HEK293 (cell line): ENCODE data around the gene B3GNT9.

ENCODE experiments used
- CTCF ChIA-PET: fragments of 350-600 bp; formaldehyde crosslinking; extraction: SDS; loops from one replicate; lab custom pipeline; 2021; ENCODE audit warnings: antibody characterized with exemption; lab: Yijun Ruan, JAX
- POLR2A ChIA-PET: fragments of 300-600 bp; formaldehyde crosslinking; extraction: SDS; loops from one replicate; lab custom pipeline; 2020; ENCODE audit warnings: antibody characterized with exemption, inconsistent platforms; lab: Yijun Ruan, JAX
- H3K27ac ChIP-seq: fragments of 200-500 bp; sonication (Bioruptor generic); 2 replicates; pipeline ENCODE4 v1.5.1; 2014; ENCODE audit warnings: low read depth, low read length, control low read depth, inconsistent platforms; ENCODE audit errors: extremely low read depth
- H3K36me3 ChIP-seq, 2 experiments: fragments of 200-500 bp in 1 of 2; sonication (Bioruptor generic) in 1 of 2; 1 replicate in 1 of 2; 2 replicates in 1 of 2; pipeline ENCODE4 v1.5.1; 2014 to 2017; ENCODE audit warnings: inconsistent platforms in 2 of 2, low read length in 2 of 2; ENCODE audit not compliant: control insufficient read depth in 2 of 2, insufficient read depth in 1 of 2
- H3K4me1 ChIP-seq: fragments of 200-500 bp; sonication (Bioruptor generic); 2 replicates; pipeline ENCODE4 v1.5.1; 2014; ENCODE audit warnings: mild to moderate bottlenecking, low read length, inconsistent platforms; ENCODE audit not compliant: control insufficient read depth, insufficient read depth
- H3K4me3 ChIP-seq: 2 replicates; pipeline ENCODE4 v1.5.1; 2011; ENCODE audit warnings: low read depth, mild to moderate bottlenecking, control low read depth, low read length, moderate library complexity
- H3K9me3 ChIP-seq: fragments of 200-500 bp; sonication (Bioruptor generic); 2 replicates; pipeline ENCODE4 v1.5.1; 2014; ENCODE audit warnings: low read depth, low read length, inconsistent platforms; ENCODE audit not compliant: control insufficient read depth, insufficient read depth
- BCL11B ChIP-seq: fragments of 450-650 bp; formaldehyde crosslinking; IDR thresholded peaks from 2 replicates; pipeline ENCODE4 v1.5.1; 2016; ENCODE audit warnings: low read depth, missing biosample characterization, missing genetic modification characterization
- FEZF1 ChIP-seq: fragments of 450-650 bp; formaldehyde crosslinking; IDR thresholded peaks from 2 replicates; pipeline ENCODE4 v1.5.1; 2016; ENCODE audit warnings: missing biosample characterization, missing genetic modification characterization
- KLF10 ChIP-seq: fragments of 450-650 bp; IDR thresholded peaks from 2 replicates; pipeline ENCODE4 v1.5.1; 2018; ENCODE audit warnings: missing biosample characterization, mild to moderate bottlenecking, missing genetic modification characterization
- KLF9 ChIP-seq: fragments of 450-650 bp; formaldehyde crosslinking; IDR thresholded peaks from 2 replicates; pipeline ENCODE4 v1.5.1; 2016; ENCODE audit warnings: missing biosample characterization, missing genetic modification characterization, low read depth
- MZF1 ChIP-seq: fragments of 450-650 bp; formaldehyde crosslinking; IDR thresholded peaks from 2 replicates; pipeline ENCODE4 v1.5.1; 2017; ENCODE audit warnings: missing biosample characterization, missing genetic modification characterization, borderline replicate concordance
- PBX3 ChIP-seq: sonication (generic); formaldehyde crosslinking; IDR thresholded peaks from 2 replicates; pipeline ENCODE4 v1.8.1; 2022; ENCODE audit warnings: mild to moderate bottlenecking, moderate library complexity, missing genetic modification reagents
- TCF7L2 ChIP-seq: IDR thresholded peaks from 2 replicates; pipeline ENCODE4 v1.6.1; 2011; ENCODE audit warnings: low read depth, mild to moderate bottlenecking, inconsistent platforms, low read length, moderate library complexity, borderline replicate concordance
- YY2 ChIP-seq: fragments of 450-650 bp; formaldehyde crosslinking; IDR thresholded peaks from 2 replicates; pipeline ENCODE4 v1.5.1; 2016; ENCODE audit warnings: missing biosample characterization, missing genetic modification characterization
- ZBTB49 ChIP-seq: fragments of 450-650 bp; formaldehyde crosslinking; IDR thresholded peaks from 2 replicates; pipeline ENCODE4 v1.5.1; 2016; ENCODE audit warnings: missing biosample characterization, missing genetic modification characterization, low read depth
- ZFP41 ChIP-seq: fragments of 450-650 bp; formaldehyde crosslinking; IDR thresholded peaks from 2 replicates; pipeline ENCODE4 v1.5.1; 2016; ENCODE audit warnings: missing biosample characterization, missing genetic modification characterization, borderline replicate concordance
- ZFP69B ChIP-seq: fragments of 450-650 bp; formaldehyde crosslinking; IDR thresholded peaks from 2 replicates; pipeline ENCODE4 v1.5.1; 2016; ENCODE audit warnings: missing biosample characterization, missing genetic modification characterization
- ZNF114 ChIP-seq: fragments of 450-650 bp; formaldehyde crosslinking; IDR thresholded peaks from 2 replicates; pipeline ENCODE4 v1.5.0; 2017; ENCODE audit warnings: missing biosample characterization, missing genetic modification characterization
- ZNF175 ChIP-seq: fragments of 450-650 bp; formaldehyde crosslinking; IDR thresholded peaks from 2 replicates; pipeline ENCODE4 v1.5.1; 2016; ENCODE audit warnings: missing biosample characterization, missing genetic modification characterization
- ZNF23 ChIP-seq: fragments of 450-650 bp; formaldehyde crosslinking; IDR thresholded peaks from 2 replicates; pipeline ENCODE4 v1.5.1; 2016; ENCODE audit warnings: missing biosample characterization, missing genetic modification characterization, borderline replicate concordance
- ZNF26 ChIP-seq: fragments of 450-650 bp; formaldehyde crosslinking; IDR thresholded peaks from 2 replicates; pipeline ENCODE4 v1.5.1; 2016; ENCODE audit warnings: missing biosample characterization, missing genetic modification characterization
- ZNF311 ChIP-seq: fragments of 450-650 bp; formaldehyde crosslinking; IDR thresholded peaks from 2 replicates; pipeline ENCODE4 v1.5.1; 2017; ENCODE audit warnings: missing biosample characterization, missing genetic modification characterization, borderline replicate concordance
- ZNF391 ChIP-seq: fragments of 450-650 bp; formaldehyde crosslinking; IDR thresholded peaks from 2 replicates; pipeline ENCODE4 v1.5.1; 2016; ENCODE audit warnings: low read depth, missing biosample characterization, missing genetic modification characterization, borderline replicate concordance
- ZNF404 ChIP-seq: fragments of 450-650 bp; formaldehyde crosslinking; IDR thresholded peaks from 2 replicates; pipeline ENCODE4 v1.5.1; 2017; ENCODE audit warnings: missing biosample characterization, missing genetic modification characterization
- ZNF518A ChIP-seq: fragments of 450-650 bp; formaldehyde crosslinking; conservative IDR thresholded peaks from 2 replicates; pipeline ENCODE4 v1.5.1; 2016; ENCODE audit warnings: low read depth, missing biosample characterization, missing genetic modification characterization
- ZNF571 ChIP-seq: fragments of 450-650 bp; formaldehyde crosslinking; IDR thresholded peaks from 2 replicates; pipeline ENCODE4 v1.5.0; 2017; ENCODE audit warnings: missing biosample characterization, missing genetic modification characterization
- ZNF664 ChIP-seq: fragments of 450-650 bp; formaldehyde crosslinking; IDR thresholded peaks from 2 replicates; pipeline ENCODE4 v1.5.1; 2016; ENCODE audit warnings: missing biosample characterization, missing genetic modification characterization
- ZNF670 ChIP-seq: fragments of 450-650 bp; formaldehyde crosslinking; IDR thresholded peaks from 2 replicates; pipeline ENCODE4 v1.5.1; 2016; ENCODE audit warnings: missing biosample characterization, missing genetic modification characterization, low read depth
- ZNF677 ChIP-seq: fragments of 450-650 bp; IDR thresholded peaks from 2 replicates; pipeline ENCODE4 v1.5.0; 2018; ENCODE audit warnings: missing biosample characterization, mild to moderate bottlenecking, missing genetic modification characterization, moderate library complexity
- ZNF707 ChIP-seq: fragments of 450-650 bp; formaldehyde crosslinking; IDR thresholded peaks from 2 replicates; pipeline ENCODE4 v1.5.1; 2016; ENCODE audit warnings: missing biosample characterization, missing genetic modification characterization
- ZNF747 ChIP-seq: fragments of 450-650 bp; formaldehyde crosslinking; IDR thresholded peaks from 2 replicates; pipeline ENCODE4 v1.5.1; 2016; ENCODE audit warnings: missing biosample characterization, missing genetic modification characterization
- ZSCAN5A ChIP-seq: fragments of 450-650 bp; formaldehyde crosslinking; IDR thresholded peaks from 2 replicates; pipeline ENCODE4 v1.5.1; 2016; ENCODE audit warnings: missing biosample characterization, missing genetic modification characterization

B3GNT9 gene

GRCh38 chr16:67145746-67146145 is 5.1 kb downstream of the B3GNT9 start:
- Histone ChIP-seq H3K36me3 (peaks cover 8 to 88% of the 10 kb centered on the region in 2 experiments; a peak in 2 of 3 replicates), H3K9me3 (no peaks in the 10 kb centered on the region), H3K4me1 (no peaks in the 10 kb centered on the region), H3K27ac (no peak overlapping the region), H3K4me3 (no peak overlapping the region)
- TF ChIP-seq KLF10 (tag by site-specific recombination) (no peak), FEZF1 (no peak), PBX3 (CRISPR knock-in tag) (no peak), ZNF677 (tag by site-specific recombination) (no peak), ZNF114 (tag by site-specific recombination) (no peak), ZNF311 (tag by site-specific recombination) (no peak), BCL11B (tag by site-specific recombination) (no peak), TCF7L2 (no peak), ZNF707 (no peak), YY2 (tag by site-specific recombination) (no peak), ZNF518A (tag by site-specific recombination) (no peak), ZNF391 (no peak), ZNF747 (no peak), ZBTB49 (tag by site-specific recombination) (no peak), KLF9 (no peak), ZNF670 (tag by site-specific recombination) (no peak), MZF1 (tag by site-specific recombination) (no peak)
- CTCF ChIA-PET = interaction anchor here (3.1 kb wide), 1 partner anchor 10 kb away, joined by 10 read pairs; no protein-coding TSS in a partner anchor
- POLR2A ChIA-PET = no interaction called here

- ChIA-PET POLR2A (no interaction called here), CTCF (interaction anchor here (0.6 to 3.1 kb wide), 2 partner anchors 10 to 311 kb away, joined by 4 to 10 read pairs; no protein-coding TSS in a partner anchor)
- no peaks in the 10 kb centered on the region for H3K4me1 ChIP-seq
- H3K36me3 ChIP-seq = peaks cover 8 to 96% of the 10 kb centered on the region in 2 experiments; a peak in 2 of 3 replicates
- H3K4me3 ChIP-seq = no peak overlapping the region
- no peaks in the 10 kb centered on the region for H3K9me3 ChIP-seq
- no peak overlapping the region for H3K27ac ChIP-seq
- TF ChIP-seq ZFP41 (tag by site-specific recombination) = no peak
- no peak for TF ChIP-seq ZNF26 (tag by site-specific recombination)
- no peak for TF ChIP-seq ZNF404
- no peak for TF ChIP-seq ZSCAN5A (tag by site-specific recombination)
- TF ChIP-seq ZNF571 (tag by site-specific recombination) = no peak
- TF ChIP-seq ZNF664 (tag by site-specific recombination) = no peak
- no peak for TF ChIP-seq ZNF175
- no peak for TF ChIP-seq ZNF23 (tag by site-specific recombination)
- TF ChIP-seq ZFP69B (tag by site-specific recombination) = no peak
These were observed 5.9 kb downstream of the B3GNT9 start for GRCh38 chr16:67144943-67145342.
